ENCODE data around the gene WDHD1.

The WDHD1 gene

DNA sequence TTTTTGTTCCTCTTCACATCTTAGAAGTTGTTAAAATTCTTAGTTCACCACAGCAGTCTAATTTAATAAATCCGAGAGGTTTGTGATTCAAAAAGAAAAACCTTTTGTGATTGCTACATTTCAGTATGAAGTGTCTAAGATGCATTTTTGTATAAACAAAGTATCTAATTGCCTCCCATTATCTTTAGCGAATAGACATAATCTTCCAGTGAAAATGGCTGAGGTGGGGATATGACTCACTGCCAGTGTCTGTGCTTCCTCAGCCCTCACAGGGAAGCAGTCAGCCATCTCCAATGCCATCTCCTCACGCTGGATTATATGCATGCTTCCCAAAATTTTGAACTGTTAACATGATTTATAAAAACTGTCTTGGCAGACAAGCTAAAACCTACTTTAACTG, 131.9 kb downstream of the WDHD1 start:
- H3K4me3 ChIP-seq (ENCODE audit: control insufficient read depth, low read depth, low read length) = no peak overlapping the region
- no peak for DNase-seq (ENCODE audit: low read depth)
- TF ChIP-seq, protein P1, sequence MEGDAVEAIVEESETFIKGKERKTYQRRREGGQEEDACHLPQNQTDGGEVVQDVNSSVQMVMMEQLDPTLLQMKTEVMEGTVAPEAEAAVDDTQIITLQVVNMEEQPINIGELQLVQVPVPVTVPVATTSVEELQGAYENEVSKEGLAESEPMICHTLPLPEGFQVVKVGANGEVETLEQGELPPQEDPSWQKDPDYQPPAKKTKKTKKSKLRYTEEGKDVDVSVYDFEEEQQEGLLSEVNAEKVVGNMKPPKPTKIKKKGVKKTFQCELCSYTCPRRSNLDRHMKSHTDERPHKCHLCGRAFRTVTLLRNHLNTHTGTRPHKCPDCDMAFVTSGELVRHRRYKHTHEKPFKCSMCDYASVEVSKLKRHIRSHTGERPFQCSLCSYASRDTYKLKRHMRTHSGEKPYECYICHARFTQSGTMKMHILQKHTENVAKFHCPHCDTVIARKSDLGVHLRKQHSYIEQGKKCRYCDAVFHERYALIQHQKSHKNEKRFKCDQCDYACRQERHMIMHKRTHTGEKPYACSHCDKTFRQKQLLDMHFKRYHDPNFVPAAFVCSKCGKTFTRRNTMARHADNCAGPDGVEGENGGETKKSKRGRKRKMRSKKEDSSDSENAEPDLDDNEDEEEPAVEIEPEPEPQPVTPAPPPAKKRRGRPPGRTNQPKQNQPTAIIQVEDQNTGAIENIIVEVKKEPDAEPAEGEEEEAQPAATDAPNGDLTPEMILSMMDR (IDR thresholded peaks at IDR 0.05; ENCODE audit: control insufficient read depth, insufficient read depth, low read depth, low read length, missing control alignments) = no peak

DNA sequence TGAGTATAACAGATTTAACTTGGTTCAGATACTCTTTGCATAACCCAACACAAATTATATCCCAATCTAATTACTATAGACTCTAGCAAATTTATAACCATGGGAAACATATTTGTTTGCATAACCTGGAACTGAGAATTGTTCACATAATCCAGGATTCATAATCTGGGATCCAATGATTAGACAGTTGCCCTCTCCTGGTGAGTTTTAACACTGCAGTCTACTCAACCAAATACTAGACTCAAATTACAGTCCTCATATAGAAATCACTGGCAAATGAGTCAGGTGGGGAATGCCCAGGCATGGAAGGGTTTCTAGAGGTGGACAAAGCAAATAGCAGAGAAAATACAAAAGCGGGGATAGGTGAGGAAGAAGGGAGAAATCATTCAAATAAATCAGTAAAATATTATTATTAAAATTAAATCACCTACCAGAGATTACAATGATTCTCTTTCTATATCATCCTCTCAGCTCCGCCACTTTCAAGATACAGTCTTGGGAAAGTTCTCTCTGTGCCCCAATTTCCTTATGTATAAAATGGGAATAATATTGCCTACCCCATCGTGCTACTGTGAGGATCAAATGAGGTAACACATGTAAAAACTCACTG, 133.6 kb downstream of the WDHD1 start:
- TF ChIP-seq, protein P1 (IDR thresholded peaks at IDR 0.05; ENCODE audit: control insufficient read depth, insufficient read depth, low read depth, low read length, missing control alignments) = peak; percentile 65
- no peak for DNase-seq (ENCODE audit: low read depth)
- H3K4me3 ChIP-seq (ENCODE audit: control insufficient read depth, low read depth, low read length) = no peak overlapping the region

DNA sequence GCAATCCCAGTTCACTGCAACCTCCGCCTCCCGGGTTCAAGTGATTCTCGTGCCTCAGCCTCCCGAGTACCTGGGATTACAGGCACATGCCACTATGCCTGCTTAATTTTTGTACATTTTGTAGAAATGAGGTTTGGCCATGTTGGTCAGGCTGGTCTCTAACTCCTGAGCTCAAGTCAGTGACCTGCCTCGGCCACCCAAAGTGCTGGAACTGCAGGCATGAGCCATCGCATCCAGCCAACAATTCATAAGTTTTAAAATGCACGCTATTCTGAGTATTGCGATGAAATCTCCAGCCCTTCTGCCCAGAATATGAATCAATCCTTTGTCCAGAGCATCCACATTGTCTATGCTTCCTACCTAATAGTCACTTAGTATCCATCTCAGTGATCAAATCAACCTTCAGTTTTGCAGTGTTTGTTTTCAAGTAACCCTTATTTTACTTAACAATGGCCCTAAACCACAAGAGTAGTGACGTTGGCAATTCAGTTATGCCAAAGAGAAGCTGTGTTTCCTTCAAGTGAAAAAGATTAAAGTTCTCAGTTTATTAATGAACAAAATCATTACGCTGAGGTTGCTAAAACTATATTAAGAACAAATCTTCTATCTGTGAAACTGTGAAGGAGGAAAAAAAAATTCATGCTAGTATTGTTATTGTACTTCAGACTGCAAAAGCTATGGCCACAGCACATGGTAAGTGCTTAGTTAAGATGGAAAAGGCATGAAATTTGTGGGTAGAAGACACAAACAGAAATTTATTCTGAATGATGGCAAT, 135.2 kb downstream of the WDHD1 start:
- H3K4me3 ChIP-seq (ENCODE audit: control insufficient read depth, low read depth, low read length) = no peak overlapping the region
- no peak for DNase-seq (ENCODE audit: low read depth)
- TF ChIP-seq, protein P1 (IDR thresholded peaks at IDR 0.05; ENCODE audit: control insufficient read depth, insufficient read depth, low read depth, low read length, missing control alignments) = no peak

DNA sequence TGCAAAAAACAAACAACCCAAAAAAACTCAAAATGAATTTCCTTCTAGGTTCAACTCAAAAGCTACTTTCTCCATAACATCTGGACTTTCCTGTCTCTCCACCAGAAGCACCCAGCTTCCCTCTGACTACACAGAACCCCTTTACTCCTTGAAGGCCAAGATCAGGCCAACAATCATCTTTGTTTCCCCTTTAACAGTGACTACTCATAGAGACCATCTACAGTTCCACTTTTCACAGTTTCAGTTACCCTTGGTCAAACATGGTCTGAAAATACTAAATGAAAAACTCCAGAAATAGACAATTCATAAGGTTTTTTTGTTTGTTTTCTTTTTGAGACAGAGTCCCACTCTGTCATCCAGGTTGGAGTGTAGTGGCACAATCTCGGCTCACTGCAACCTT, 136.1 kb downstream of the WDHD1 start:
- no peak for DNase-seq (ENCODE audit: low read depth)
- H3K4me3 ChIP-seq (ENCODE audit: control insufficient read depth, low read depth, low read length) = no peak overlapping the region
- TF ChIP-seq, protein P1 (IDR thresholded peaks at IDR 0.05; ENCODE audit: control insufficient read depth, insufficient read depth, low read depth, low read length, missing control alignments) = no peak

DNA sequence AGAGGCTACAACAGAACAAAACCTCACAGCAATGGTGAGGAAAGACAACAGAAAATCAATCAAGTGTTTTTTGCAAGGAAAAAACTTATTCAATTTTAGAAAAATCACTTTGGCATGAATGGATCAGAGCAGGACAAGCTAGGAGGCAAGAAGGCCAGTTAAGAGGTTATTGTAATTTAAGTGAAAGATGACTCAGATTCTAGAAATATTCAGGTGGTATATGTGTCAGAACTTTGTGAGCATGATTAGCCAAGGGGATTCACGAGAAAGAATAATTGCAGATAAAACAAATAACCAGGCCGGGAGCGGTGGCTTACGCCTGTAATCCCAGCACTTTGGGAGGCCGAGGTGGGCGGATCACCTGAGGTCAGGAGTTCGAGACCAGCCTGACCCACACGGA, 137.0 kb downstream of the WDHD1 start:
- no peak overlapping the region for H3K4me3 ChIP-seq (ENCODE audit: control insufficient read depth, low read depth, low read length)
- no peak for DNase-seq (ENCODE audit: low read depth)

More for the DNA sequence above, 137.0 kb downstream of the WDHD1 start:
- TF ChIP-seq, protein P1 (IDR thresholded peaks at IDR 0.05; ENCODE audit: control insufficient read depth, insufficient read depth, low read depth, low read length, missing control alignments) = no peak

Data from AG09309 (cell line).